NOMO-1 treated with dmso at 0.1 percent for 144 hours (cell line): ENCODE results near the gene ERCC3.
"Not testable (repeated sequence)": the region's sequence is repeated elsewhere in the genome, so short reads cannot be mapped to it uniquely, and the experiment has no call there.

Source experiments
- DNase-seq: peaks from one replicate; lab custom pipeline; 2025; ENCODE audit not compliant: unreplicated experiment; lab: John Stamatoyannopoulos, UW

The ERCC3 gene

DNA sequence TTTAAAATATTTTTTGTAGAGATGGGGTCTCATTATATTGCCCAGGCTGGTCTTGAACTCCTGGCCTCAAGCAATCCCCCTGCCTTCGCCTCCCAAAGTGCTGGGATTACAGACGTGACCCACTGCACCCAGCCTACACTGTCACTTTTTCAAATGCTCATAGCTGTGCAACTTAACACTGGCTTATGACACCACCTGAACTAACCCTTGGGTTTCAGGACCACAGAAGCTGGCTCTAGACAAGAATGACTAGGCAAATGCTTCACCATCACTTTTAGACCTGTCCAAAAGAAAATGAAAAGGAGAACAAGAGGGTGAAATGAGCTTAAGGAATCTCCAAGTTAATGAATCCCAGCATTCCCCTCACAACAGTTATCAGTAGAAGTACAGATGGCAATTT is 13.3 kb downstream of the ERCC3 start:
- no peak for DNase-seq

DNA sequence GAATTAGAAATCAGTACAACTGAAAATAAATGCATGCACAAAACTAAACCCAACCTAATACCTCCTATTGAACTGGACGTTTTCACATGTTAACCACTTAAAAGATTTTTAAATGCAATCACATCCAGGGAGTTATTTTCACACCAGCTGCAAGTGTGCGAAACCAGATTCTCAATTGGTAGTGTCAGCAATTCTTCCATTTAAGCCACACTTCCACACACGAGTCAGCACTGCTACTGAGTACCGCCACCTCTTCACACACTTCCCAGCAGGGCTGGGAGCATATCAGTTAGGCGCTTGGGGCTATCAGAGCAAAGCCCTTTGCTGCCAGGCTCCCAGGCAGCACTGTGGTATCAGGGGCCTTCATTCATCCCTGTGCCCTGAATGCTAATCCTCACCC is 14.2 kb downstream of the ERCC3 start:
- no peak for DNase-seq

DNA sequence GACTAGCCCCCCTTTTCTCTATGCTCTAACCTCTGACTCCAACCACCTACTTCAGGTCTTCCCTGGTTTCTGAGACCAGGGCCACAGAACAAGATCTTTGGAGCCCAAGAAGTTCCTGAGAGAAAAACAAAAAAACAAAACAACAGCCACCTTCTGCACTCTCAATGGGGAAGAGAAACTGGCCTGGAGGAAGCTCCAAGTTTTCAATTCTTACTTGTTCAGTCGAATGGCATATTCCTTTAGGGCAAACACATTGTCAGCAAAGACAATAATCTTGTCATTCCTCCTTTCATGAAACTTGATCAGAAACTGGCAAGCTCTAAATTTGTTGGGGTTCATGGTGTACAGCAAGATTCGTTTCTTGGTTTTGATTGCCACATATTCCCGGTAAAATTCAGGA is 15.0 kb downstream of the ERCC3 start:
- no peak for DNase-seq

DNA sequence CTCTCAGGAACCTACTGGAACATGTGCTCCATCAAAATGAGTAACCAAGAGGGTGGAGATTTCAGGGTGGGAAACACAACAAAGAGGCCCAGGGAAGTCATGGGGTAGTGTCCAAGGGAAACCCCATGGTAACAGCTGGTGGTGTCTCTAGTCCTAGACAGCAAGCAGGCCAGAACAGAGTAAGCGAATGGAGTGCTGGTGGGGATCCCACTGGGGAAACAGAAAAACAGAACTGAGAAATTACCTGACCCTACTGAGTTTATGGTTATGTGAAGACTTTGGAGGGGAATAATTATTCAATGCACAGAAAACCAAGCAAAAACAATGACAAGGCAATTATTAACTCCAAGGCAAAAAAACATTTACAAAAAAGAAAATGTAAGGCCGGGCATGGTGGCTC is 16.9 kb downstream of the ERCC3 start:
- DNase-seq: no peak

DNA sequence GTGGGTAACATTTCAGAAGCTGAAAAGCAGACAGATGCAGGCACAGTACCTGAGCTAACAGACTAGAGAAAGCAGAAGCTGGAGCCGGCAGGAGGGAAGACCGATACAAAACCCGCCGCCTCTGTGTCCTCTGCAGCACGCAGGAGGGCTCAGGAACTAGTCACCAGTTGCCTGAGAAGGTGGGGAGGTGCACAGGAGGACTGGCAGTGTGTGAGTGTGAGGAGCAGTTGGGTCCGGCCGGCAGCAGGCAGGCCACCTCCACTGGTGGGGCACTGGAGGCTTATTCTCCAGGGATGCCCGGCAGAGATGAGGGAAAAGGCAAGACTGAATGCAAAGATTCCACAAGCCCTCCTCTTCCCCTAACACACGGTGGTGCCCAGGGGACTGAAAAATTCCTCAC is 18.2 kb downstream of the ERCC3 start:
- no peak for DNase-seq

DNA sequence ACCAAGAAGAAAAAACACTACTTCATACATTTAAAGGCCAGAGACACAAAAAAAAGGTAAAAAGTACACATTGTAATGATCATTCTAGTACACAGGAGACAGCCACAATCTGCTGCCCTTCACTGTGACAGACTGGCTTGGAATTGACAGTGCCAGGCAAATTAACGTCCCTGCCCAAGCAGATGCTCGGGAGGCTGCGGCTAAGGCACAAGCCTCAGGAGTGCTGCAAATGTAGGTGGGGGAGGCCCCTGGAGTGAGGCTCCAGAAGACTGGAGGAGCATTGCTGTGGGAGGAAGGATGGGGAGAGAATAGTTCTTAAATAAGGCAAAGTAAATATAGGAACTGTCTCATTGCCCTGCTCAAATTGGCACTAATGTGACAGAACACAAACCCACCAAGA is 18.6 kb downstream of the ERCC3 start:
- no peak for DNase-seq

DNA sequence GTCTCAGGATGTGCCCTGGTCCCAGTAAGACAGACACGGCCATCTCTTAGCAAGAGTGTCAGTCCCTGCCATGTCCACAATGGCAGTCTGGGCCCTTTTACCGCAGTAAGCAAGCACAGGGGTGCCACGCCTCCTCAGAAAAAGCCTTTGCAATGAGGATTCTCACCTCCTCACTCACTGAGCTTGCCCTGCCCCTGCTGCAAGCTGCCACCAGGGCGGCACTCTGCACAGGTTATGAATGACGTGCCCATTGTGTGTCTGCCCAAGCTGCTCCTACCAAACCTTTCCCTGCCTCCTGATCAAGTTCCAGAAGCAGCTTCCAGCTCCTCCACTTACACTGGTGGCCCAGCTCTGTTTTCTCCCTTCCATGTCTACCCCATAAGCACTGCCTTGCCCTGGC is 23.3 kb downstream of the ERCC3 start:
- no peak for DNase-seq

DNA sequence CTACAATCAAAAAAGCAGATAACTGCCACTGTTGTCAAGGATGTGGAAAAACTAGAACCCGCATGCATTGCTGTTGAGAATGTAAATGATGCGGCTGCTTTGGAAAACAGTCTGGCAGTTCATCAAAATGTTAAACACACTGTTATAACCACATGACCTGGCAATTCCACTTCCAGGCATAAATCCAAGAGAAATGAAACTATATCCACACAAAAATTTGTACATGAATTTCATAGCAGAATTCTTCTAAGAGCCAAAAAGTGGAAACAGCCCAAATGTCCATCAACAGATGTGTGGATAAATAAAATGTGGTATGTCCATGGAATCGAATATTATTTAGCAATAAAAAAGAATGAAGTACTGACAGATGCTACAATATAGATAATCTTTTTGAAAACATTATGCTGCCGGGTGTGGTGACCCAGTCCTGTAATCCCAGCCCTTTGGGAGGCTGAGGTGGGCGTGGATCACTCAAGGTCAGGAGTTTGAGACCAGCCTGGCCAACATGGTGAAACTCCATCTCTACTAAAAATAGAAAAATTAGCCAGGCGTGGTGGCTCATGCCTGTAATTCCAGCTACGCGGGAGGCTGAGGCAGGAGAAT is 32.0 kb downstream of the ERCC3 start:
- no peak for DNase-seq

DNA sequence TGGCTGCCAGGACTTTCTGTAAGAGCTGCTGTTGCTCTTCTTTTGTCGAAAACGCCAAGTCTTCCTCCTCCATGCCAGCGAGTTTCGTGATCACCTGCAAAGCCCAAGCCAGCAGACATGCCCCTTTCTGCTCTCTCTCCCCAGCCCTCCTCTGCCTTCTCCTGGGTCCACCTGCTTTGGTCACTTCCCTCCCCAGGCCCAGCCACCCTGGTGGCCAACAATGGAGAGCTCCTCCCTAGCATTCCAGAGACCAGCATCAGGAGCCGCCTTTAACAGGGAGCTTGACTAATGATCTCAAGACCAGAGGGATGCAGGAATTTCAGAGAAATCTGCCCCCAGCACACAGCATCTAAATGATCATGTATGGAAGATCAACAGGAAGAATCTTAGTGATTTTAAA is 34.6 kb downstream of the ERCC3 start:
- no peak for DNase-seq

DNA sequence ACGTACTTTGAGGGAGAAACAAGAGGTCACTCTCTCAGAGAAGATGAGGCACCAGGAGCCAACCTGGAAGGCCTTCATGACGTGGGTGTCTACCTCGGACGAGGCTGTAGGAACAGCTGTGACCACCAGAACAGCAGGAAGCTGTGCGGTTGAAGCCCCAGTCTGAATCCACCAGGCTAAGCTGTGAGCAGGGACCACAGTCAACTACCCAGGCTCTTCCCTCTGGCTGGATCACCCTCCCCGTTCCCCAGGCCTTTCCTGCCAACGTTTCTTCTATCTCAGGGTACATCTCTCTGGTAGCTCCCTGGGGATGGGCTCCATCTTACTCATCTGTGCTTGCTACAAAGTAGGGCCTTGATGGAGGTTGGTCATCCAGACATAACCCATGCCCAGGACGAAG is 37.1 kb downstream of the ERCC3 start:
- DNase-seq: no peak

DNA sequence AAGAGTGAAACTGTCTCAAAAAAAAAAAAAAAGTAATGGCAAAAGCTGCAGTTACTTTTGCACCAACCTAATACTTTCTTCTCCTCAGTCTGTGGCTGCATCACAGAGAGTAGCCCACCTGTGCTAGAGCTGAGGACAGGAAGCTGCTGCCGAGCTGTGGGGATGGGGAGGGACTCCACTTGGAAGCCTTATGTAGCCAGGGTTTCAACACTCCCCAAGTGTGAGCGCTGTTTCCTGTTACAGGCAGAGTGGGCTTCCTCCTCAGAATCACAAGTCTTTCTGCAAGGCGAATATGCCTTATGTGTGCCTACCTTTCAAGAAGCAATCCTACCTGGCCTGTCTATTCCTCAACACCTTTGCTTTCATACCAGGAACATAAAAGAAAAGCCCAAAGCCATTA is 37.6 kb downstream of the ERCC3 start:
- DNase-seq: no peak

DNA sequence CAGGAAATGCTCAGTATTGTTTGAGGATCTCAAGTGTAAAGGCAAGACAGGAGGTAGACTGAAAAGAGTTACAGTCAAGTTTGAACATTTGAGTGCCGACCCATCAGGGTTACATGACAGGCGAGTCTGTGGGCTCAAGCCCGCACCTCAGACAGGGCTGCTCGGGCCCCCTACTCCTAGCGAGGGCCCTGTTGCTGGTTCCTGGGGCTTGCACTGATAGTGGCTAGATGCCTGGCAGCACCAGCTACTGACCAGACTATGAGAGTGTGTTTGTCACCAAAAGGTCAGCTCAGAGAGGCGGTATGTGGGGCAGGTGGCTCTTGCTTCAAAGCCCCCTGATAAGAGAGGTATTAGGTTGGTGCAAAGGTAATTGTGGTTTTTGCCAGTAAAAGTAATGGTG is 38.2 kb downstream of the ERCC3 start:
- DNase-seq: no peak

DNA sequence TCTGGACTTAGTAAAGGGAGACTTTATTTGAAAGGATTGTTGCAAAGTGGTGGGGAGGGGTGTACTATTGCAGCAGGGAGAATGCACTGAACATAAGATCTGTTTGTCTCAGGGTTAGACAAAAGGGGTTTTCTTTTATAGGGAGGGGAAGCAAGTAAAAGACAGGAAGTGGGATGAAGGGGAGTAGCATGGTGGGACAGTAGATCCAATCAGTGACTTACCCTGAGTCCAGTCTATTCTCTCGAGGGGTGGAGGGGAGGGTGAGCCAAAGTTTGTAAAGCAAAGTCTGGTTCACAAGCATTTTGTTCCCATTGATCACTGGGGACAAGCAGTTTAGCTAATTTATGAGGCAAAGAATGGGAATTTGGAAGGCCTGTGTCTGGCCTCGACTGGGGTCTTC is 38.8 kb downstream of the ERCC3 start:
- DNase-seq: no peak

DNA sequence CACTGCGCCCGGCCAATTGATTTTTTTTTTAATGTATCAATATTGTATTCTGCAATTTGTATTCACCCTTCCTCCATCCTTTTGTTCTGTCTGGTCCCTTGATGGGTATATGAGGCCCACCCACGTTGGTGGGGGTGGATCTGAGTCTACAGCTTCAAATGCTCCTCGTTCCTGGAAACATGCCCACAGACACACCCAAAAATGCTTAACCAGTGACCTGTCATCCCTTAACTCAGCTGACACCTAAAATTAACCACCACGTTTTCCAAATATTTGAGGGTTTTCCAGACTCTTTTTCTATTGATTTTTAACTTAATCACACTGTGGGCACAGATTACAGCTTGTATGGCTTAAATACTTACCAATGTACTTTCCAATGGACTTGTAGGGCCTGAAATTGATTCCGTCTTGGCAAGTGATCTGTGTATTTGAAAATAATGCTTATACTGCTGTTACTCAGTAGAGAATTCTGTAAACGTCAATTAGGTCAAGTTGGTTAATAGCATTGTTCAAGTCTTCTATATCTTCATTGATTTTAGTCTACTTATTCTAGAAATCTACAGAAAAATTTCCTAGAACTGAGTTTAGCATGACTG is 39.5 kb downstream of the ERCC3 start:
- no peak for DNase-seq

DNA sequence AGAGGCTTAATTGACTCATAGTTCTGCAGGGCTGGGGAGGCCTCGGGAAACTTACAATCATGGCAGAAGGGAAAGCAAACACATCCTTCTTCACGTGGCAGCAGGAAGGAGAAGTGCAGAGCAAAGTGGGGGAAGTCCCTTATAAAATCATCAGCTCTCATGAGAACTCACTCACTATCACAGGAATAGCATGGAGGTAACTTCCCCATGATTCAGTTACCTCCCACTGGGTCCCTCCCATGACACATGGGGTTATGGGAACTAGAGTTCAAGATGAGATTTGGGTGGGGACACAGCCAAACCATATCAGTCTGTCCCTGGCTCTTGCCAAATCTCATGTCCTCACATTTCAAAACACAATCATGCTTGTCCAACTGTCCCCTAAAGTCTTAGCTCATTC is 52.8 kb downstream of the ERCC3 start:
- DNase-seq: not testable (repeated sequence)

DNA sequence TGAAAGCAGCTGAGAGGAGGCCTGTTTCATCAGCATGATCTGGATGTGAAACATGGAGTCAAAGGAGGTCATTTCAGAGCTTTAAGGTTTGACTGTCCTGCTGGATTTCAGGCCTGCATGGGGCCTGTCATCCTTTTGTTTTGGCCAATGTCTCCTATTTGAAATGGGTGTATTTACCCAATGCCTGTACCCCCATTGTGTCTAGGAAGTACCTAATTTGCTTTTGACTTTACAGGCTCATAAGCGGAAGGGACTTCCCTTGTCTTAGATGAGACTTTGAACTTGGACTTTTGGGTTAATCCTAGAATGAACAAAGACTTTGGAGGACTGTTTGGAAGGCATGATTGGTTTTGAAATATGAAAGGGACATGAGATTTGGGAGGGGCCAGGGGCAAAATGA is 54.5 kb downstream of the ERCC3 start:
- no peak for DNase-seq

DNA sequence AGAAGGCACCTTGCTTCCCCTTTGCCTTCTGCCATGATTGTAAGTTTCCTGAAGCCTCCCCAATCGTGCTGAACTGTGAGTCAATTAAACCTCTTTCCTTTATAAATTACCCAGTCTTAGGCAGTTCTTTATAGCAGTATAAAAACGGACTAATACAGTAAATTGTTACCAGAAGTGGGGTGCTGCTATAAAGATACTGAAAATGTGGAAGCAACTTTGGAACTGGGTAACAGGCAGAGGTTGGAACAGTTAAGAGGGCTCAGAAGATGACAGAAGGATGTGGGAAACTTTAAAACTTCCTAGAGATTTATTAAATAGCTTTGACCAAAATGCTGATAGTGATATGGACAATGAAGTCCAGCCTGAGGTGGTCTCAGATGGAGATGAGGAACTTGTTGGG is 56.2 kb downstream of the ERCC3 start:
- not testable (repeated sequence) for DNase-seq

DNA sequence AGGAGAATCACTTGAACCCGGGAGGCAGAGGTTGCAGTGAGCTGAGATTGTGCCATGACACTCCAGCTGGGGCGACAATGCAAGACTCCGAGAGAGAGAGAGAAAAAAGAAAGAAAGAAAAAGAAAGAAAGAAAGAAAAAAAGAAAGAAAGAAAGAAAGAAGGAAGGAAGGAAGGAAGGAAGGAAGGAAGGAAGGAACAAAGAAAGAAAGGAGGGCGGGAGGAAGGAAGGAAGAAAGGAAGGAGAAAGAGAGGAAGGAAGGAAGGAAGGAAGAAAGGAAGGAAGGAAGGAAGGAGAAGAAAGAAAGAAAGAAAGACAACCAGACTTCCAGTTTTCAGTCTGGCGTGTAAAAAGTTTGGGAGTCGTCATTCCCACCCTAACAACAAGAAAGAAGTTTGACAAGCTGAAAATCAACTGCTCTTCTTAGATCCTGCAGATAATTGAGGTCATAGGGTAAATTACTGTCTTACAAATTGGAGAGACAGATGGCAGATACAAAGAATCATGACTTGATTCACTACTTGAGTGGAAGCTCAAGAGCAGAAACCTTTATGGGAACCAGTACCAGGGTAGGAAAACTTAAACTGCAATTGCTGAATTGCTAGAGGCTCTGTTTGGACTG is 58.8 kb downstream of the ERCC3 start:
- no peak for DNase-seq

DNA sequence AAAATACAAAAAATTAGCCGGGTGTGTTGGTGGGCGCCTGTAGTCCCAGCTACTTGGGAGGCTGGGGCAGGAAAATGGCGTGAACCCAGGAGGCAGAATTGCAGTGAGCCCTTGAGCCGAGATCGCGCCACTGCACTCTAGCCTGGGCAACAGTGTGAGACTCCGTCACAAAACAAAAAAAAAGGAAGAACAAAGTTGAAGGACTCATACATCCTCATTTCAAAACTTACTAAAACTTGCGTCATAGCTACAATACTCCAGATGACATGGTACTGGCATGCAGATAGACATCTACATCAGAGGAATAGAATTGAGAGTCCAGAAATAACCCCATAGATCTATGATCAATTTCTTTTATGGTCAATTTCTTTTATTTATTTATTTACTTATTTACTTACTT is 60.2 kb downstream of the ERCC3 start:
- DNase-seq: no peak

DNA sequence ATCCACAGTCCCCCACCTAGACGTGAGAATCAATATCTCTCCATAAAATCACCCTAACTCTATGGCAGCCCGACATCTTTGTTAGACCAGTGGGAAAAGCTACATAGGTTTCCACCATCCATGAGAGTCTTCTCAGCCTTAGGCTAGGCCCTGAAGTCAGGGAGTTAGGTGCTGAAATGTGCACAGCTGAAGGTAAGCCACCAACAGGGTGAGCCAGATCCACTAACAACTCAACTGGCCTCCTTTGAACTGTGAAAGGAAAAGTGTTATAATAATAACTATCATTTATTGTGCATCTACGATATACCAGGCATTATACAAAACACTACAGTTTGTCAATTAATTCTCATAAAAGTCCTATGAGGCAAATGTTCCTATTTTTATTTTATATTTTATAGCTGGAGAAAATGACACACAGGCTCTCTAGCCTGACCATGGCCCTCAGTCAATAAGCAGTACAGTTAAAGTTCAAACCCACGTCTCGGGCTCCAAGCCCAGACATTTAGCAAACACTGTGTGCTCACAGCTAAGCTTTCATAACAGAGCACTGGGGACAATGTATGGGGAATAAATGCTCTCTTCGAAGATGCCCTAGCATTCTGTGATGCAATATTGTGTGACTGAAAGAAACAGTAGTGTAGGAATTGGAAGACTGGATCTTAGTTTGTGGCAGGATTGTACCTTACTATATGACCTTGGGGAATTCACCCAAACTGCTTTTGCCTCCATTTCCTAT is 62.6 kb downstream of the ERCC3 start:
- no peak for DNase-seq

DNA sequence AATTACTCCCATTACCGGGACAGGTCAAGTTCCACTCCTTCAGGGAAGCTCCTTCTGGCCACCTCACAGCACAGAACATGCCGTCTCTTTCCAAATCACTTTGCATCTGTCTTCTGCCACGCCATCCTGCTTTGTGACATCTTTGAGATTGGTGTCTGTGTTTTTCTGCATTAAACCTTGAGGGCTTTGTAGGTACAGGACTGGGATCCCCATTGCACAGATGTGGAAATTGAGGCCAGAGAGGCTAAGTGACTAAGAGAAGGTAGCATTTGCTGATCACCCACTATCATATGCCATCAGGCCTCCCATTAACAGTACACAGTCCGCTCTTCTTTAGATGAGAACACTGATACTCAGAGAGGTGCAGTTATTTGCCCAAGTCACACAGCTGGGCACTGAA is 64.4 kb downstream of the ERCC3 start:
- no peak for DNase-seq

DNA sequence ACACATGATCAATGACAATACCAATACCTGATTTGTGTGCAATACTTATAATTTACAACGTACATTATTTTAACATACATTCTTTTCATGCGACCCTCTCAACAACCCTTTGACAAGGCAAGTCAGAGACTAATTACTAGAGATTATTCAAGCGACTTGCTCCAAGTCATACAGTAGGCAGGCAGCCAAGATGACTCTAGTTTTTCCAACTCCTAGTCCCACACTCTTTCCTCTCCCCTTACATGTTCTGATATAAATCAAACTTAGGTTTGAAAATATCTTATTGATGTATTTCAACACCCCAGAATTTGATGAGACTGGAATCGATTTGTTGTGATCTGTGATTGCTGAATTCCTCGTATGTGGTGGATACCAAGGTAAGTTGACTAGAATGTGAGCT is 65.8 kb downstream of the ERCC3 start:
- DNase-seq: no peak
